HL-60 (cell line): Measurements from ENCODE around the gene ATF6B.

Experiments
- CTCF ChIP-seq: IDR thresholded peaks from one replicate; pipeline ENCODE4 v1.5.1; 2011; ENCODE audit warnings: low read length, control low read depth, inconsistent platforms; ENCODE audit not compliant: insufficient read depth
- GABPA ChIP-seq: IDR thresholded peaks from 2 replicates; pipeline ENCODE4 v1.6.1; 2012; ENCODE audit warnings: low read depth
- POLR2AphosphoS5 ChIP-seq: IDR thresholded peaks from 2 replicates; pipeline ENCODE4 v1.6.1; 2012; ENCODE audit warnings: low read depth
- REST ChIP-seq: IDR thresholded peaks from 2 replicates; pipeline ENCODE4 v1.6.1; 2012; ENCODE audit warnings: low read depth; ENCODE audit not compliant: insufficient replicate concordance

GRCh38 chr6:32076321-32076809 is 51.7 kb downstream of the ATF6B start:
- TF ChIP-seq CTCF: no peak
- no peak for TF ChIP-seq POLR2AphosphoS5
- TF ChIP-seq GABPA: no peak
- TF ChIP-seq REST: no peak
